Activated naive CD4-positive, alpha-beta T cell (primary cell): Measurements from ENCODE around the gene AKR1C1.
"Not testable (repeated sequence)": the region's sequence is repeated elsewhere in the genome, so short reads cannot be mapped to it uniquely, and the experiment has no call there.

Source experiments
- DNase-seq, 4 experiments: peaks; one replicate each; lab custom pipeline; 2025; lab: John Stamatoyannopoulos, UW

Gene AKR1C1

GRCh38 chr10:4962876-4963814 lies at the start of gene AKR1C1:
TSS of gene AKR1C1 (plus strand) at chr10:4963415. CDS start at chr10:4963445, 30 bp downstream.
- DNase-seq: not testable (repeated sequence)

DNA sequence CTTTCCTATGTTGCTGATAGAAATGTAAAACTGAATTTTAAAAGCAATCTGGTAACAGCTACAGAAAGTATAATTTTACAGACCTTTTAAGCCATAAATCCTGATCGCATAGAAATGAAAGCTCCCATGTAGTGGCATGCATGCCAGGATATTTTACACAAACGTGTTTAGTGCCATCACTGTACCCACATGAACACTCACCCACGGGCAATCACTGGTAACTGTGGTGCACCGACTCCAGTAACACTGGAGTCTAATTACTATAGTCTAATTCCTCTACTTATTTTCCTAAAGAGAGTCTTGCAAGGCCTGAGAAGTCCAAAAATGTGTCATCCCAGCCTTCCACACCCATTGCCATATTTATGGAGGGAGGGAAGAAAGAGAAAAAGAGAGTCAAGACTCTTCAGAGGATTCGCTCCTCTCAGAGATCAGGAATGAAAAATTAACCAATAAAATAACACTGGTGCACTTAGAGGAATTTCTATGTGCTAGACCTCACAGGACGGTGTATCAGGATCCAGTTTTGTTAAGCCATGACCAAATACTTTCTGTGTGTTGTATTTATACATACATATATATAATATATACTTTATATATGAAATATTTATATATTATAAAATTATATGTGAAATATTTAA lies 48.9 kb upstream of the AKR1C1 start:
- DNase-seq: no peak

DNA sequence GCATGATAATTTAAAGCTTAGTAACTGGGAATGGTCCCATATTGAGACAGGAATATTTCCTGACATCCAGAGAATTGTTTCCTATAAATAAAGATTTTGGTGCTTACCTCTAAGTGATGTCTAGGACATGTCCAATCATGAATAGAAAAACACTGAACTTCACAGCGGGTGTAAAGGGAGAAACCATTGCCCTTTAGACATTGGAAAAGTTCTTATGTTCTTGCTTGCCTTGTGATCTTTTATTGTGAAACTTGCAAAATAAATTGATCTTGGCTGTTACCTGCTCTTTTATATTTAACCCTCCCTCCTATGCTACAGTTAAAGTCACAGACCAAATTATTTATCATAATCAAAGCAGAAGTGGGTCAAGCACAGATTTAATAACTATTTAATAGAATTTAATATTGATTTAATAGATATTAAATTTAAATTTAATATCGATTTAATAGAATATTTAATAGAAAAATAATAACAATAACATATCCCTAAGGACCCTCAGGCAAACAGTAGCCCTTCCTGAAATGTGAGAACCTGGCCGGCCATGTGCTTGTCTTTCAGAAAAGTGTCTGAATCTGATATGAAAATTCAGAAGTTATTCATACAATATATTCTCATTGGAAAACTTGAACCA lies 47.0 kb upstream of the AKR1C1 start:
- DNase-seq: no peak

- DNase-seq: no peak
These were observed 45.0 kb upstream of the AKR1C1 start for GRCh38 chr10:4918236-4918635.

- not testable (repeated sequence) for DNase-seq
These were observed 38.7 kb upstream of the AKR1C1 start for GRCh38 chr10:4924482-4924881.

GRCh38 chr10:4926400-4926799 lies 36.8 kb upstream of the AKR1C1 start:
- no peak for DNase-seq

GRCh38 chr10:4931587-4931986 lies 31.6 kb upstream of the AKR1C1 start:
- no peak for DNase-seq

GRCh38 chr10:4934391-4934987 lies 28.7 kb upstream of the AKR1C1 start:
- DNase-seq: no peak

- no peak for DNase-seq
These were observed 25.9 kb upstream of the AKR1C1 start for GRCh38 chr10:4937346-4937745.

- DNase-seq: no peak
These were observed 23.8 kb upstream of the AKR1C1 start for GRCh38 chr10:4939224-4940072.

DNA sequence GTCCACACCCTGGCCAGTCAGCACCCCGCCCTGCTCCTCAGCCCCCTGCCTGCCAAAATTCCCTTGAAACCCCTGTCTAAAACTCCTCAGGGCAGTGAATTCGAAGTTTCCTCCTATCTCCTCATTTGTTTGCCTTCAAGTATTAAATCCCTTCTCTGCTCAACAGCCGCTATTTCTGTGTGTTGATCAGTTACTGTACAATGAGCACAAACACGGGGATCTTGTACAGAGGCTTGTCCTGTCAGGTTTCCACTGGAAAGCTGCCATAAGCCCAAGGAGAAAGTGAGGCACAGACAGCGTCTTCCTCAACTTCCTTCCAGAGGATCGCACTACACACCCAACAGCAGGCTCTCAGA lies 23.2 kb upstream of the AKR1C1 start:
- DNase-seq: not testable (repeated sequence)

GRCh38 chr10:4940909-4941308 lies 22.3 kb upstream of the AKR1C1 start:
- not testable (repeated sequence) for DNase-seq

GRCh38 chr10:4941540-4942330 lies 21.5 kb upstream of the AKR1C1 start:
- DNase-seq: no peak

DNA sequence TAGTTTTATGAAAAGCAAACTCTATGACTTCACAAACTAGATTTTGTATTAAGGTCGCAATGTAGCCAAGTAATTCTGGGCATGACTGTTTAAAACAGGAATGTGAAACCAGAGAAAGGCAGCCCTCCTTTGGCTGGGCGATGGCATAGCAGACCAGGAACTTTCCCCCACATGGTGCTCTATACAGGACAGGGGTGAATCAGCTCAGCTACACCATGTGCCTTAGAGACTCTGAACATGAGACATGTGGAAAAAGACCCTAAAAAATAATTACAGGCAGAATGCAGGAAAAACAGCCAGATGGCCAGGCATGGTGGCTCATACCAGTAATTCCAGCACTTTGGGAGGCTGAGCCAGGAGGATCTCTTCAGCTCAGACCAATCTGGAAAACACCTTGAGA lies 20.3 kb upstream of the AKR1C1 start:
- not testable (repeated sequence) for DNase-seq

DNA sequence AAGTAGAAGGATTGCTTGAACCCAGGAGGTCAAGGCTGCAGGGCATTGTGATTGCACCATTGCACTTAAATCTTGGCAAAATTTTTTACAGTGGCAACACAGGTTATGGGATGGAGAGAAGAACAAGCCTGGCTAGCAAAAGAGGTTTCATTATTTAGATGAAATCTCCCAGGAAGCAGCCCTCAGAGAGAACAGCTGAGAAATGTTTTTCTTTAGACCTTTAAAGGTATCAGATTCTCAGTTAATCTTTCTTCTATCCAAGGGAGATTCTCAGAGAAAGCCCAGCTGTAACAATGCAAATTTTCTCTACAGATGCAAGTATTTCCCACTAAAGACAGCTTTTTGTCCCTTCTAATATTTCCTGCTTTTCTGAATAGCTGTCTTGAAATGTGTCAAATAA lies 19.8 kb upstream of the AKR1C1 start:
- DNase-seq: not testable (repeated sequence)

DNA sequence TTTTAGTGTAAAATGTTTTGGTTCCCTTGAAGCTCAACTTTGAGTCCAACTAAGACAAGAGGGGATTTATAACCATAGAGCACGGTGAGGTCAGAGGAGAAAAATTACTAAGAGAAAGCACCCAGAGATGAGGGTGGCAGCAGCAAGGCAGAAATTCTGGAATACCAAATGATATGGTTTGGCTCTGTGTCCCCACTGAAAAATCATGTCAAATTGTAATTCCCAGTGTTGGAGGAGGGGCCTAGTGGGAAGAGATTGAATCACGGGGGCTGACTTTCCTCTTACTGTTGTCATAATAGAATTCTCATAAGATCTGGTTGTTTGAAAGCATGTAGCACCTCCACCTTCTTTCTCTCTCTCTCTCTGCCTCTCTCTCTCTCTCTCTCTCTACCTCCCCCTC lies 19.4 kb upstream of the AKR1C1 start:
- DNase-seq: no peak

- DNase-seq: no peak
These were observed 18.4 kb upstream of the AKR1C1 start for GRCh38 chr10:4944841-4945240.

DNA sequence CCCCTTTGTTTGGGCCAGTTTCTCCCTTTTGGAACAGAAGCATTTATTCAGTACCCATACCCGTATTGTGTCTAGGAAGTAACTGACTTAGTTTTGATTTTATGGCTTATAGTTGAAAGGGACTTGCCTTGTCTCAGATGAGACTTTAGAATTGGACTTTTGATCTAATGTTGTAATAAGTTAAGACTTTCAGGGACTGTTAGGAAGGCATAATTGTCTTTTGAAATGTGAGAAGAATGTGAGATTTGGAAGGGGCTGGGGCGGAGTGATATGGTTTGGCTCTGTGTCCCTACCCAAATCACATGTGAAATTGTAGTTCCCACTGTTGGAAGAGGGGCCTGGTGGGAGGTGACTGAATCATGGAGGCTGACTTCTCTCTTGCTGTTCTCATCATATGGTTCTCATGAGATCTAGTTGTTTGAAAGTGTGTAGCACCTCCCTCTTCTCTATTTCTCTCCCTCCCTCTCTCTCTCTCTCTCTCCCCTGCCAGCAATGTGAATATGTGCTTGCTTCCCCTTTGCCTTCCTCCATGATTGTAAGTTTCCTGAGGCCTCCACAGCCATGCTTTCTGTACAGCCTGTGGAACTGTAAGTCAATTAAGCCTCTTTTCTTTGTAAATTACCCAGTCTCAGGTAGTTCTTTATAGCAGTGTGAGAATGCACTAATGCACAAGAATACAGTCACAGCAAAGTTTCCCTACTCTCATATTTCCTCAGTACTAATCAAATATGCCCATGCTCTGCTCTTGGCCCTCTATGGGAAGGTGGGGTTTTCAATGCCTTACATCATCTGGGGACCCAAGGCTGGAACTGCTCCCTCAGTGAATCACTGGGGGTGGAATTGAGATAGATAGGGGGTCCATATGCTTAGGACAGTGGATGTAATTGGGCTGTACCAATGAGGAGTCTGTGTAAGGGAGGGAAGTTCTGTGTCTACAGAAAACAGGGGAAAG lies 17.2 kb upstream of the AKR1C1 start:
- no peak for DNase-seq

DNA sequence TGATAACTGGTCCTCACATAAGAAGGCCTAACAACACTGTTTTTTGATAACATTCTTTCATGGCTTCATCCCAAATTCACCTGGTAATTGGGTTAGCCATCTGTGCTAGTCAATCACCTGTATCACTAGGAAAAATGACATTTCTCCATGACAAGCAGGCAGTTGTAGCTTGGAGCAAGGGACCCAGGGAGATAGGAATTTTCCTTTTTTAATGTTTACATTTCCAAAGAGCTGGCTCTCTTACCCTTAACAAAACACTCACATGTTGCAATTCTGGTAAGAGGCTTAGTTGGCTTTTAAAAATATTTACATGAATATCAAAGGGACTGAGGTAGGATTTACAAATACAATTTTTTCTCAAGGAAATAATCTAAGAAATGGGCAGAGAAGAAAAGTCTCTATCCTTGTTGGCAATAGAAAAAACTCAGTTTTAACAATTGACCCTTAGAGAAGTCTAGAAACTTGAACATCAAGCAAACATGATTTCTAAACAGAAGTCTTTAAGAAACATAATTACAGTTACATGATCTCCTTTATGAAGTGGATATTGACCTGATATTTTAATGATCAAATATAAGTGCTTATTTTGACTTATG lies 16.1 kb upstream of the AKR1C1 start:
- DNase-seq: no peak
